Measurements from ENCODE around the gene KPNA1. TPM values are rescaled to one million over a fixed set of nuclear protein-coding genes. Genes with fewer than 3 reads are reported as not detected.
A peak's percentile ranks its signal among the peaks of the same experiment; 100 is the strongest.

The KPNA1 gene
- total RNA-seq, 1 experiment from 2014 or later = 64.3 TPM

DNA sequence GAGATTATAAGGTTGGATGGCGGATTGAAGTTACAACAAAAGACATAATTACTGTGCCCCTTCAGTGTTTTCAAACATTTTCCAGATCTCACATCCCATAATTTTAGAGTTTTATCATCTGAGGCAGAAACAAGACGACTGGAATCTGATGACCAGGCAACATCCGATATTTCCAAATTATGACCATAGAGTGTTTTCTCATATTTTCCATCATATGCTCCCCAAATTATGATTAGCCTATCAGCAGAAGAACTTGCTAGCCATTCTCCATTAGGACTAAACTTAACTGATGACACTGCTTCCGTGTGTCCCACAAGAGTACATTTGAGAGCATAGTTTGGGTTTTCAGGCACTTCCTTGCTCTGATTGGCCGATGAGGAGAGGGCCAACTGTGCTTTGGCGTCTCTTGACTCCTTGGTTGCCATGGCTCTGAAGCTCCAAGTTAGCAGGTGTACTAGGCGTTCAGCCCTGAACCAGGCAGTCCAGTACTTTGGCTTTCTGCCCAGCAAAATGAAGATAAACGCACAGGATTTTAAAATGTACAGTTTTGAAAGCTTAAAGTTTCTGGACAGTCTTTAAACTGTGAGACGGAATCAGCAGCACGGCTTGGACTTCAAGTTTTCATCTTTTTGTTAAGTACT is 99.5 kb downstream of the KPNA1 start:
- Histone ChIP-seq H3K36me3 (ENCODE audit: low read depth, low read length) (peaks cover 13% of the 10 kb centered on the region), H3K79me2 (ENCODE audit: low read length) (peaks cover 58% of the 10 kb centered on the region), H3K9me3 (ENCODE audit: low read length) (no peaks in the 10 kb centered on the region), H2AFZ (ENCODE audit: low read length) (peak overlapping the region; percentile 78), H3K9me2 (replicated peaks; ENCODE audit: low read length) (no peaks in the 10 kb centered on the region), H3K4me1 (ENCODE audit: insufficient read depth, low read length) (peaks cover 27% of the 10 kb centered on the region), H3K4me2 (ENCODE audit: low read length) (peak overlapping the region; percentile 82), H3F3A (ENCODE audit: low read length, unreplicated experiment) (no peaks in the 10 kb centered on the region), H3K4me3 (ENCODE audit: low read length) (peak overlapping the region; percentile 75), H3K27ac (ENCODE audit: low read length) (peak overlapping the region; percentile 74), H3K9ac (ENCODE audit: low read length) (peak overlapping the region; percentile 91), H4K20me1 (ENCODE audit: low read length) (no peaks in the 10 kb centered on the region), H3K27me3 (ENCODE audit: low read length) (no peaks in the 10 kb centered on the region)
- DNase-seq (peak; percentile 64), ATAC-seq (peak; percentile 47)
- intact Hi-C loops (cut with micrococcal nuclease) = no loop called here
- TSS peak; percentile 79 for BruUV-seq (replicated peaks)
- ChIA-PET CTCF (no interaction called here), POLR2A (ENCODE audit: unreplicated experiment) (interaction anchor here (0.6 to 1.5 kb wide), 3 partner anchors 31 to 1618 kb away, joined by 3 to 14 read pairs (median 6); partner anchors contain the start of genes FAM162A and KALRN)
- TF ChIP-seq, protein P1, sequence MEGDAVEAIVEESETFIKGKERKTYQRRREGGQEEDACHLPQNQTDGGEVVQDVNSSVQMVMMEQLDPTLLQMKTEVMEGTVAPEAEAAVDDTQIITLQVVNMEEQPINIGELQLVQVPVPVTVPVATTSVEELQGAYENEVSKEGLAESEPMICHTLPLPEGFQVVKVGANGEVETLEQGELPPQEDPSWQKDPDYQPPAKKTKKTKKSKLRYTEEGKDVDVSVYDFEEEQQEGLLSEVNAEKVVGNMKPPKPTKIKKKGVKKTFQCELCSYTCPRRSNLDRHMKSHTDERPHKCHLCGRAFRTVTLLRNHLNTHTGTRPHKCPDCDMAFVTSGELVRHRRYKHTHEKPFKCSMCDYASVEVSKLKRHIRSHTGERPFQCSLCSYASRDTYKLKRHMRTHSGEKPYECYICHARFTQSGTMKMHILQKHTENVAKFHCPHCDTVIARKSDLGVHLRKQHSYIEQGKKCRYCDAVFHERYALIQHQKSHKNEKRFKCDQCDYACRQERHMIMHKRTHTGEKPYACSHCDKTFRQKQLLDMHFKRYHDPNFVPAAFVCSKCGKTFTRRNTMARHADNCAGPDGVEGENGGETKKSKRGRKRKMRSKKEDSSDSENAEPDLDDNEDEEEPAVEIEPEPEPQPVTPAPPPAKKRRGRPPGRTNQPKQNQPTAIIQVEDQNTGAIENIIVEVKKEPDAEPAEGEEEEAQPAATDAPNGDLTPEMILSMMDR (conservative IDR thresholded peaks at IDR 0.05; ENCODE audit: low read depth, low read length) = no peak
- TF ChIP-seq EZH2 (IDR thresholded peaks at IDR 0.05; ENCODE audit: low read length, unreplicated experiment) (no peak), EZH2phosphoT487 (IDR thresholded peaks at IDR 0.05; ENCODE audit: borderline replicate concordance, low read length) (no peak)

DNA sequence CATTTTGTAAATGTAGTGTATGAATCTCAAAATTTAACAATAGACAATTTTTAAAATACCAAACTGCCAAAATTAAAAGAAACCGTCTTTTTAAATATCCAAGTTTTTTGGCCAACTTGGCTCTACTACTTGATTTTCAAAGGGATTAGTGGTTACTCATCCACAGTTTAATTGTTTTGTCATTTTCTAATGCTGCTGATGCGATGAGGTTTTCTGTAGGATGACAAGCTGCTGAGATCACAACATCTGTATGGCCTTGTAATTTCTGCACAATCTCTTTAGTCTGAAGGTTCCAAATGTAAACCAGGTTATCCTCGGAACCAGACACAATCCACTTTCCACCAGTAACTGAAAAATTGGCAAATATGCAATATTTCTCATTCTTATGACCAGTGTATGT is 100.3 kb downstream of the KPNA1 start:
- TF ChIP-seq EZH2 (IDR thresholded peaks at IDR 0.05; ENCODE audit: low read length, unreplicated experiment) (no peak), EZH2phosphoT487 (IDR thresholded peaks at IDR 0.05; ENCODE audit: borderline replicate concordance, low read length) (no peak)
- TF ChIP-seq, protein P1 (conservative IDR thresholded peaks at IDR 0.05; ENCODE audit: low read depth, low read length) = no peak
- Histone ChIP-seq H3K27ac (ENCODE audit: low read length) (no peak overlapping the region), H3K27me3 (ENCODE audit: low read length) (no peaks in the 10 kb centered on the region), H3K4me2 (ENCODE audit: low read length) (peak overlapping the region; percentile 82), H3K9me2 (replicated peaks; ENCODE audit: low read length) (no peaks in the 10 kb centered on the region), H3K4me1 (ENCODE audit: insufficient read depth, low read length) (peaks cover 27% of the 10 kb centered on the region), H2AFZ (ENCODE audit: low read length) (no peak overlapping the region), H3F3A (ENCODE audit: low read length, unreplicated experiment) (no peaks in the 10 kb centered on the region), H4K20me1 (ENCODE audit: low read length) (no peaks in the 10 kb centered on the region), H3K4me3 (ENCODE audit: low read length) (peak overlapping the region; percentile 75; the same call in 1 of the 2 replicates), H3K36me3 (ENCODE audit: low read depth, low read length) (peaks cover 19% of the 10 kb centered on the region), H3K79me2 (ENCODE audit: low read length) (peaks cover 58% of the 10 kb centered on the region), H3K9me3 (ENCODE audit: low read length) (no peaks in the 10 kb centered on the region), H3K9ac (ENCODE audit: low read length) (no peak overlapping the region)
- POLR2A ChIA-PET (ENCODE audit: unreplicated experiment) = no interaction called here
- intact Hi-C loops (cut with micrococcal nuclease) = no loop called here
- ATAC-seq = no peak
- CTCF ChIA-PET = no interaction called here
- no TSS peak for BruUV-seq (replicated peaks)
- DNase-seq = no peak

DNA sequence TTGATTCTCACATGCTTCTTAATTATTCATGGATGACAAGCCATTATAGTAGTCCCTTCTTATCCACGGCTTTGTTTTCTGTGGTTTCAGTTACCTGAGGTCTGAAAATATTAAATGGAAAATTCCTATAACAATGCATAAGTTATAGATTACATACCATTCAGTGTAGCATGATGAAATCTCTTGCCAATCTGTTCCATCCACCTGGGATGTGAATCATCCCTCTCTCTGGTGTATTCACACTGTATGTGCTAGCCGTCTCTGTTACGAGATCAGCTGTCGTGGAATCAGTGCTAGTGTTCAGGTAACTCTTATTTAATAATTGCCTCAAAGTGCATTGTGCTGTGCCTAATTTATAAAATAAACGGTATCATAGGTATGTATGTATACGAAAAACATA is 104.1 kb downstream of the KPNA1 start:
- no peak overlapping the region for H3K4me2 ChIP-seq (ENCODE audit: low read length)
- BruUV-seq (replicated peaks) = no TSS peak
- intact Hi-C loops (cut with micrococcal nuclease) = no loop called here
- TF ChIP-seq EZH2 (IDR thresholded peaks at IDR 0.05; ENCODE audit: low read length, unreplicated experiment) = no peak
- TF ChIP-seq, protein P1 (conservative IDR thresholded peaks at IDR 0.05; ENCODE audit: low read depth, low read length) = no peak
- no peak for TF ChIP-seq EZH2phosphoT487 (IDR thresholded peaks at IDR 0.05; ENCODE audit: borderline replicate concordance, low read length)
- H3K9me2 ChIP-seq (replicated peaks; ENCODE audit: low read length) = no peaks in the 10 kb centered on the region
- DNase-seq (no peak), ATAC-seq (peak; percentile 34; the same call in 1 of the 2 replicates)
- H2AFZ ChIP-seq (ENCODE audit: low read length) = no peak overlapping the region
- H3K4me3 ChIP-seq (ENCODE audit: low read length) = no peak overlapping the region
- H4K20me1 ChIP-seq (ENCODE audit: low read length) = no peaks in the 10 kb centered on the region
- H3K4me1 ChIP-seq (ENCODE audit: insufficient read depth, low read length) = peaks cover 19% of the 10 kb centered on the region
- H3F3A ChIP-seq (ENCODE audit: low read length, unreplicated experiment) = no peaks in the 10 kb centered on the region
- ChIA-PET POLR2A (ENCODE audit: unreplicated experiment) (no interaction called here), CTCF (no interaction called here)
- no peaks in the 10 kb centered on the region for H3K9me3 ChIP-seq (ENCODE audit: low read length)
- peaks cover 40% of the 10 kb centered on the region for H3K79me2 ChIP-seq (ENCODE audit: low read length)
- peaks cover 42% of the 10 kb centered on the region for H3K36me3 ChIP-seq (ENCODE audit: low read depth, low read length)
- H3K27me3 ChIP-seq (ENCODE audit: low read length) = no peaks in the 10 kb centered on the region
- H3K27ac ChIP-seq (ENCODE audit: low read length) = no peak overlapping the region
- no peak overlapping the region for H3K9ac ChIP-seq (ENCODE audit: low read length)

Measured in PC-3 (cell line).